ELR (cell line): ENCODE data around the gene DCAF15.
"Not testable (repeated sequence)": the region's sequence is repeated elsewhere in the genome, so short reads cannot be mapped to it uniquely, and the experiment has no call there.

Experiments used
- DNase-seq: peaks from one replicate; pipeline ENCODE4 v3.0.0-alpha.2; 2015; ENCODE audit warnings: low read depth

The DCAF15 gene

DNA sequence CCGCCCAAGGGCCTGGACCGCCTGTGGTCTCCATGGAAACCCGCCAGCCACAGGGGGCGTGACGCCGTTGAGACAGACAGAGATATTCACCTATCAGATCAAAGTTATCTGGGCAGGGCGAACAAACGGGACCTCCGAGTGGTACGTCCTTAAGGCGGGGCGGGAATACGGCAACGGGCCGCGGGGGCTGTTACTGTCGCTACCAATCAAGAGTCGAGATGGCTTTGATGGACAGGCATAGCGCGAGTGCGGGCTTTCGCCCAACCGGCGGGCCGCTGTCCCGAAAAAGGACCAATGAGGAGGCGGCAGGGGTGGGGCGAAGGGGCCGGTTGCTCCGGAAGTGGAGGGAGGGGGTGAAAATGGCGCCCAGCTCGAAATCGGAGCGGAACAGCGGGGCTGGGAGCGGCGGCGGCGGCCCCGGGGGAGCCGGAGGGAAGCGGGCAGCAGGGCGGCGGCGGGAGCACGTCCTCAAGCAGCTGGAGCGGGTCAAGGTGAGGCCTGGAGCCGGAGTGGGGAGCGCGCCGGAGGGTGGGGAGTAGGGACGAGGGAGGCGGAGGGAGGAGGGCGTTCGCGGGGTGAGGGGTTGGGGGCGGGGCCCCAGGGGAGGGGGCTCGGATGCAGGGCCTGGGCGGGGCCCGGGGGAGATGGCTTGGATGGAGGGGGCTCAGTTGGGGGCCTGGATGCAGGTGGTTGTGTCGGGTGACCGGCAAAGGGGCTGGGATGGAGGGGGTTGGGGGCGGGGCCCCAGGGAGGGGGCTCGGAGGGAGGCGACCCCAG lies at the start of gene DCAF15:
DCAF15 (plus strand) TSS at position 356 of the 777 bp plus-strand sequence; CDS start at position 360, 4 bp downstream.
- peak; percentile 100 for DNase-seq

GRCh38 chr19:13902993-13903555 lies 49.2 kb upstream of the DCAF15 start:
- DNase-seq: peak; percentile 37

DNA sequence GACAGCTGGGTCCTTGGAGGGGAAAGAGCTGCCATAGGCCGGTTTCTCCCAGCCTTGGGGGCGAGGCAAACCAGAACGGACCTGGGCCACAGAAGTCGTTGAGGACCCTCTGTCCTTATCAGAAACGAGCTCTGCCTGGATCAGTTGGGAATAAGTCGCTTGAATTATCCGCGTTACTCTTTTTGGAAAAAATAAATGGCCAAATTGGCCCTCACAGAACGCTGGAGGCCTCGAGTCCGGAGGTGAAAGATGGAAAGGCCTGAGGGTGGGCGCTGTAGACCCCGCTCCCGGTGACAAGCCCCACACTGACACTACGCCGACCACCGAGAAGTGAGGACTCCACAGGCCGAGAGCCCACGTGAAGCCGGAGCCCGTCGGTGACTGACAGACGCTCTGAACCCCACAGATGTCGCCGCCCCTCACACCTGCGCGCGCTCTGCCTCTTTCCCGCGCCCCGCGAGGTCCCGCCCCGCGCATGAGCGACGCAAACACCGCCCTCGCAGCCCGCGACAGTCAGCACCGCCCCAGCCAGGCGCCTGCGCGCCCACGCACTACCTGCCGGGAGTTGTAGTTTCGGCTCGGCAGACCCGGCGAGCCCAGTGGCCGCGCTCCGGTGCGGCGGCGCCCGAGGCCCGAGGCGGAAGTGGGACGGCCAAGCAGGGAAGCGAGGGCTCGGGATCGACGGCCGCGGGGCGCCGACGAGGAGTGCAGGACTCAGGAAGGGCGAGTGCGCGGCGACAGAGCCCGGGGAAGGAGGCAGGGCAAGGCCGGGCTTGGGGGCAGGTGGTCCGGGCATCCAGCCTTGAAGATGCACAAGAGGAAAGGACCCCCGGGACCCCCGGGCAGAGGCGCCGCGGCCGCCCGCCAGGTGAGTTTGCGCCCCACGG lies 46.4 kb upstream of the DCAF15 start, which contains the start of the genes BRME1 and CC2D1A:
BRME1 (minus strand) TSS at position 484 of the 887 bp plus-strand sequence. CDS start 1,225 bp downstream, outside the sequence.
CC2D1A (plus strand) TSS at position 568 of the 887 bp plus-strand sequence; CDS start at position 809, 241 bp downstream.
- DNase-seq: peak; percentile 90

GRCh38 chr19:13906521-13906904 lies 45.8 kb upstream of the DCAF15 start:
- DNase-seq: peak; percentile 22

DNA sequence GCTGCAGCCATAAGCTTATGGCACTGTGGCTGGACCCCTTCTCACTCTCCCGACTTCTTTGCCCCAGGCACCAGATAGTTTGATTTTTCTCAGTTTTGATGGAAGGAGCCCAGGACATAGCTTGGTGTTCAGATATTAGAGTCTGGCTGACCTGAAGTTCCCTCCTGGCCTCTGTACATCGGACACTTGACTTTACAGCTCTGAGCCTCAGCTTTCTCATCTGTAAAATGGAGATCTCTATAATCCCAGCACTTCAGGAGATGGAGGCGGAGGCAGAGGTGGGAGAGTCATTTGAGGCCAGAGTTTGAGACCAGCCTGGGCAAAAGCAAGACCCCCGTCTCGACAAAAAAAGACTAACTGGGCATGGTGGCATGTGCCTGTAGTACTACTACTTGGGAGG lies 45.4 kb upstream of the DCAF15 start:
- no peak for DNase-seq

GRCh38 chr19:13908674-13909073 lies 43.6 kb upstream of the DCAF15 start:
- no peak for DNase-seq

- DNase-seq: no peak
Measured at GRCh38 chr19:13909430-13909829, 42.9 kb upstream of the DCAF15 start.

- no peak for DNase-seq
Measured at GRCh38 chr19:13913352-13913751, 39.0 kb upstream of the DCAF15 start.

DNA sequence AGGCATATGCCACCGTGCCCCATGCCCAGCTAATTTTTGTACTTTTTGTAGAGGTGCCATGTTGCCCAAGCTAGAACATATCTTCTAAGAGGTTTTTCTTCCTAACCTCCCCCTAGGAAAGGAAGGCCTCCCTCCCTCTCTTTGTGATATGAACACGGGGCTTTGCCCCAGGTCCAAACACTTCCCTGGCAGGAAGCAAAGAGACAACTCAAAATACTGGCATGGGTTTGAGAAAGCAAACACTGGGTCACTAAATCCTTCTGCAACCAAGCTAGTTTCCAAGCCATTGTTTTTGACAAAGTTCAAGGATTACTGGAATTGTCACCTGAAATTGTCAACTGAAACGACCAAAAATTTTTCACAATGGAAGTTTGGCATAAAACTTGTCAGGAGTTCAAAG lies 37.5 kb upstream of the DCAF15 start:
- DNase-seq: no peak

DNA sequence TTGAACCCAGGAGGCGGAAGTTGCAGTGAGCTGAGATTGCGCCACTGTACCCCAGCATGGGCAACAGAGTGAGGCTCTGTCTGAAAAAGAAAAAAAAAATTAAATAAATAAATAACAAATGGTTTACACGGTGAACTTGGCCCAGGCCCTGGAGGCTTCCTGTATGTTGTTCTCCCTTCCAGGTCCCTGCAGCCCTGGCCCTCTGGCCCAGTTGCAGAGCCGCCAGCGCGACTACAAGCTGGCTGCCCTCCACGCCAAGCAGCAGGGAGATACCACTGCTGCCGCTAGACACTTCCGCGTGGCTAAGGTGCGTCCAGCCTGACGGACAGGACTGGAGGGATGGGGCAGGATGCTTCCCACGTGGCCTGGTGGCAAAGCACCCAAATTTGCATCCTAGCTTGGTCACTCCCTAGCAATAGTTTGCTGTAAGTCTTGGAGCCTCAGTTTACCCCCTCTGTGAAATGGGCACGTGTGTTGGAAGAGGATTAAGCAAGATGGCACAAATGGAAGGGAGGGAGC lies 34.4 kb upstream of the DCAF15 start:
- DNase-seq: no peak

DNA sequence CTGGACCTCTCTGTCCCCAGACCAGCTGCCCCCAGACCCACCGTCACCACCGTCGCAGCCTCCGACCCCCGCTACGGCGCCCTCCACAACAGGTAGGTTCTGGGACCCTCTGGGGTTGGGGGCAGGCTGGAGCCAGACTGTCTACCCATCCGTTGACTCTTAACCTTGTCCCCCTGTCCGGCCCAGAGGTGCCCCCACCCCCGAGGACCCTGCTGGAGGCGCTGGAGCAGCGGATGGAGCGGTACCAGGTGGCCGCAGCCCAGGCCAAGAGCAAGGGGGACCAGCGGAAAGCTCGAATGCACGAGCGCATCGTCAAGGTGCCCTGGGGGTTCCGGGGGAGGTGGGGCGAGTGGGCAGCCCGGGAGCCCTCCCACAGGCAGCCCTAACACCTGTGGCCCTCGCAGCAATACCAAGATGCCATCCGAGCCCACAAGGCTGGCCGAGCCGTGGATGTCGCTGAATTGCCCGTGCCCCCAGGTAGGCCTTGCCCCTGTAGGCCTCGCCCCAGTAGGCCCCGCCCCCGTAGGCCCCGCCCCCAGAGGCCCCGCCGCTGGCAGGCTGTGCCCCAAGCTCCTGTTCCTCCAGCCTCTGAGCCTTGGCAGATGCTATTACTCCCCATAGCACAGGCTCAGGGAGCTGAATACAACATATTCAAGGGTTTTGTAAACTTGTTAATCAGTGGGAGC lies 33.4 kb upstream of the DCAF15 start:
- no peak for DNase-seq

DNA sequence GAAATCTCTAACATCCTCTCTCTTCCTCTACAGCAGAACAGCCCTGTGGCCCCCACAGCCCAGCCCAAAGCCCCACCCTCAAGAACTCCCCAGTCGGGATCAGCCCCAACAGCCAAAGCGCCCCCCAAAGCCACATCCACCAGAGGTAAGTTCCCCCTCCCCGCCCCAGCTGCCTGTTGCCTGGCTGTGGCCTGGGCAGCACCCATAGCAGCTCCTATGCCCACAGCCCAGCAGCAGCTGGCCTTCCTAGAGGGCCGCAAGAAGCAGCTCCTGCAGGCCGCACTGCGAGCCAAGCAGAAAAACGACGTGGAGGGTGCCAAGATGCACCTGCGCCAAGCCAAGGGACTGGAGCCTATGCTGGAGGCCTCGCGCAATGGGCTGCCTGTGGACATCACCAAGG lies 31.8 kb upstream of the DCAF15 start:
- no peak for DNase-seq

GRCh38 chr19:13920940-13921747 lies 31.2 kb upstream of the DCAF15 start:
- peak; percentile 71 for DNase-seq

DNA sequence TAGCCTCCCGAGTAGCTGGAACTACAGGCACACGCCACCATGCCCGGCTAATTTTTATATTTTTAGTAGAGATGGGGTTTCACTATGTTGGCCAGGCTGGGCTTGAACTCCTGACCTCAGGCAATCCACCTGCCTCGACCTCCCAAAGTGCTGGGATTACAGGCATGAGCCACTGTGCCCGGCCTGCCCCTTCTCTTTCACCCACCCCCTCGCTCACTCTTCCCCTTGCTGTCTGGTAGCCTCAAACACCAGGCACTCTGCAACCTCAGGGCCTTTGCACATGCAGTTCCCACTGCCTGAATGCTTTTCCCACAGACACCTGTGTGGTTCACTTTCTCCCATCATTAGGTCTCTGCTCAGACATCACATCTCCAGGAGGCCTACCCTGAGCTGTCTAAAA lies 30.2 kb upstream of the DCAF15 start:
- DNase-seq: not testable (repeated sequence)

DNA sequence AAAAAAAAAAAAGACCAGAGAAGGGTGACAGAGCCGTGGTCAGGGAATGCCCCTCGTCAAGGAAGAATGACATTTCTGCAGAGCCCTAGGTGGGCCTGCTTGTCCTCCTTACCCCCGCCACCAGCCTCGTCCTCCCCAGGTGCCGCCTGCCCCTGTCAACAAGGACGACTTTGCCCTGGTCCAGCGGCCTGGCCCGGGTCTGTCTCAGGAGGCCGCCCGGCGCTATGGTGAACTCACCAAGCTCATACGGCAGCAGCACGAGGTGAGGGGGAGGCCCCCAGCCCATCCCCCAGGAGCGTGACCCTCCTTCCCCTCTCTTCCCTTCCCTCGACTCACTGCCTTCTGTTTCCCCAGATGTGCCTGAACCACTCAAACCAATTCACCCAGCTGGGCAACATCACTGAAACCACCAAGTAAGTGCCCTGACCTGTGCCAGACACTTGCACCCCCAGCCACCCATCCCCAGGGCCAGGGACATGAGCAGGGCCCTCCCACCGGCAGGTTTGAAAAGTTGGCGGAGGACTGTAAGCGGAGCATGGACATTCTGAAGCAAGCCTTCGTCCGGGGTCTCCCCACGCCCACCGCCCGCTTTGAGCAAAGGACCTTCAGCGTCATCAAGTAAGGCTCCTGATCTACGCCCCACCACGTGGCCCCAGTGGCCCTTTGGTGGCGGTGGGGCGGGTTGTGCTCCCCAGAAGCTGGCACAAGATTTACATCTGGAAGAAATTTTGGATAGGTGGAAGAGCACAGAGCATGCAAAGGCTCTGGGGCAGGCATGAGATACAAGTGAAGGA lies 28.9 kb upstream of the DCAF15 start:
- no peak for DNase-seq

DNA sequence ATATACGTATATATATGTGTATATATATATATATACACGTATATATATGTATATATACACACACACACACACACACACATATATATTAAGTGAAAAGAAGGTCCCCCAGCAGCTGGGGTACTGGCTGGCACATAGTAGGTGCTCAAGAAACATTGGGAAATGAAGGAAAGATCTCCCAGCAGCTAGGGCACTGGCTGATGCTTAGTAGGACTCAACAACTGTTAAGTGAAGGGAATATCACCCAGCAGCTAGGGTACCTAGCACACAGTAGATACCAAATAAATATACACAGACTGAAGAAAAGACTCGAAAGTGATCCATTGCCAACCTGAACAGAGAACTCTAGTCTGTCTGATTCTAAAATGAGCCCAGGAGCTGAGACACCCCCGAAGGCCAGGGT lies 26.3 kb upstream of the DCAF15 start:
- DNase-seq: no peak

- DNase-seq: no peak
Measured at GRCh38 chr19:13926715-13927114, 25.6 kb upstream of the DCAF15 start.

- DNase-seq: no peak
Measured at GRCh38 chr19:13929340-13929739, 23.0 kb upstream of the DCAF15 start.

DNA sequence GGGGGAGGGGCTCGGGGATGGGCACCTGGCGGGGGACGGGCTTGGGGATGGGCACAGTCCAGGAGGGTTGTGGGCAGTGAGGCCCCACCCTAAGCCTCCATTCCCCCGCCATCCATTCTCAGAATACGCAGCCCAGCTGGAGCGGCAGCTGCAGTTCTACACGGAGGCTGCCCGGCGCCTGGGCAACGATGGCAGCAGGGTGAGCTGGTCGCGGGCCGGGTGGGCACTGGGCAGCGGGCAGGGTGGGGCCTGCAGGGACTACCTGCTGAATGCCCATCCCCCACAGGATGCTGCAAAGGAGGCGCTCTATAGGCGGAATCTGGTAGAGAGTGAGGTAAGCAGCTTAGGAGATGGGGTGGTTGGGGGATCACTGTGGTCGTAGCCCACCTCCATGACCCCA lies 22.4 kb upstream of the DCAF15 start:
- DNase-seq: no peak

GRCh38 chr19:13930402-13930801 lies 21.9 kb upstream of the DCAF15 start:
- DNase-seq: no peak
